Suprapubic skin (tissue), 4 donors: ENCODE measurements around the gene HOXB7.

ENCODE experiments used
- POLR2A ChIP-seq, 2 donors: fragments of 450-650 bp; IDR thresholded peaks; one replicate each; pipeline ENCODE4 v1.6.1; 2017; ENCODE audit warnings: antibody characterized with exemption in 2 of 2, mild to moderate bottlenecking in 2 of 2, moderate library complexity in 2 of 2
- POLR2AphosphoS5 ChIP-seq, 3 donors: sonication (generic); formaldehyde crosslinking; IDR thresholded peaks; one replicate each; pipeline ENCODE4 v1.6.1; 2017; ENCODE audit warnings: antibody characterized with exemption in 3 of 3
- TF ChIP-seq, protein P1 (sequence below), 2 donors: fragments of 200-600 bp in 1 of 2; fragments of 450-650 bp in 1 of 2; sonication (generic) in 1 of 2; IDR thresholded peaks; one replicate each; pipeline ENCODE4 v1.5.1; 2016 to 2019; ENCODE audit warnings: antibody characterized with exemption in 2 of 2, mild to moderate bottlenecking in 1 of 2, moderate library complexity in 1 of 2

DNA sequence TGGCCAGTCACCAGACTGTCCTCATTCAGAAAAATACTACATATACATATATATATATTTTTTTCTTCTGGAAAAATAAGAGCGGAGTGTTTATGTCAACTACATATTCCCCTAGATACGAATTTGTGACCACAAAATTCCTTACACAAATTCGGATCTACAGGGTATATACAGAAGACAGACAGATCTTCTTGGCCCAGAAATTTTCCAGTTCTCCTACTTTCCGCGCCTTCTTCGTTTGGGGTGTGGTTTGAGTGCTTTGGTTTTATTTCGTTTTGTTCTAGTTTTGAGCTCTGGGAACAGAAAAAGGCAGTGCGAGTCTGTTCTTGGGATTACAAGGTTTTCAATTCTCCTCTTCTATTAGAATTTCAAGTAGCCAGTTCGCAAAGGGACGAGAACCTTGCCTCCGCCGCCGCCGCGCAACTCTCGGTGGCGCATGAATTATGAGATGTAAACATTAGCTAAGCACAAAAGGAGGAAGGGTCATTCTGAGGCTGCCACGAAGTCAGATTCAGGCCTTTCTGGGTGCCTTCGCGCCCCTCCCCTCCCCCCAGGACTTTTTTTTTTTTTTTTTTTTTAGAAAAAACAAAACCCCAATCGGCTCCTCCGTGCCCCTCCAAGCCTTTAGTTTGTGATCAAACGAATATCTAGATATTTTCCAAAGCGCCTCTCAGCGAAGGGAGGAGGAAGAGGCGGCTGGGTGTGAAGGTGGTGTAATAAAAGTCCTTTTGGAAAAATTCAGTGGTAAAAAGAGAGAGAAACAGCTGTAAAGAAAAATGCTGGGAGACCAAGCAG is 30.9 kb downstream of the HOXB7 start:
- TF ChIP-seq, protein P1, sequence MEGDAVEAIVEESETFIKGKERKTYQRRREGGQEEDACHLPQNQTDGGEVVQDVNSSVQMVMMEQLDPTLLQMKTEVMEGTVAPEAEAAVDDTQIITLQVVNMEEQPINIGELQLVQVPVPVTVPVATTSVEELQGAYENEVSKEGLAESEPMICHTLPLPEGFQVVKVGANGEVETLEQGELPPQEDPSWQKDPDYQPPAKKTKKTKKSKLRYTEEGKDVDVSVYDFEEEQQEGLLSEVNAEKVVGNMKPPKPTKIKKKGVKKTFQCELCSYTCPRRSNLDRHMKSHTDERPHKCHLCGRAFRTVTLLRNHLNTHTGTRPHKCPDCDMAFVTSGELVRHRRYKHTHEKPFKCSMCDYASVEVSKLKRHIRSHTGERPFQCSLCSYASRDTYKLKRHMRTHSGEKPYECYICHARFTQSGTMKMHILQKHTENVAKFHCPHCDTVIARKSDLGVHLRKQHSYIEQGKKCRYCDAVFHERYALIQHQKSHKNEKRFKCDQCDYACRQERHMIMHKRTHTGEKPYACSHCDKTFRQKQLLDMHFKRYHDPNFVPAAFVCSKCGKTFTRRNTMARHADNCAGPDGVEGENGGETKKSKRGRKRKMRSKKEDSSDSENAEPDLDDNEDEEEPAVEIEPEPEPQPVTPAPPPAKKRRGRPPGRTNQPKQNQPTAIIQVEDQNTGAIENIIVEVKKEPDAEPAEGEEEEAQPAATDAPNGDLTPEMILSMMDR (IDR thresholded peaks at IDR 0.05), result no peak
- TF ChIP-seq POLR2A (IDR thresholded peaks at IDR 0.05) (no peak), POLR2AphosphoS5 (IDR thresholded peaks at IDR 0.05) (no peak)
